ENCODE data around the gene ZNF410.

GRCh38 chr14:73863209-73863608 lies 23.4 kb upstream of the ZNF410 start:
- no peak for TF ChIP-seq CTCF (IDR thresholded peaks at IDR 0.05; ENCODE audit: low read depth, low read length)
- no peak for TF ChIP-seq POLR2A (IDR thresholded peaks at IDR 0.05; ENCODE audit: extremely low read depth, insufficient read length)
- TF ChIP-seq MYC (IDR thresholded peaks at IDR 0.05; ENCODE audit: low read depth, low read length): no peak
- TF ChIP-seq MAX (IDR thresholded peaks at IDR 0.05; ENCODE audit: low read depth, low read length): no peak

Measured in NB4 (cell line).